Hematopoietic multipotent progenitor cell treated with erythropoietin and hydrocortisone succinate and interleukin-3 and kit ligand, for 8 days (in vitro differentiated cells): ENCODE measurements around the gene PPP1R26.
"Not testable (repeated sequence)": the region's sequence is repeated elsewhere in the genome, so short reads cannot be mapped to it uniquely, and the experiment has no call there.

ENCODE experiments used
- DNase-seq: peaks from one replicate; pipeline ENCODE4 v3.0.0-alpha.2; 2015

PPP1R26 gene

DNA sequence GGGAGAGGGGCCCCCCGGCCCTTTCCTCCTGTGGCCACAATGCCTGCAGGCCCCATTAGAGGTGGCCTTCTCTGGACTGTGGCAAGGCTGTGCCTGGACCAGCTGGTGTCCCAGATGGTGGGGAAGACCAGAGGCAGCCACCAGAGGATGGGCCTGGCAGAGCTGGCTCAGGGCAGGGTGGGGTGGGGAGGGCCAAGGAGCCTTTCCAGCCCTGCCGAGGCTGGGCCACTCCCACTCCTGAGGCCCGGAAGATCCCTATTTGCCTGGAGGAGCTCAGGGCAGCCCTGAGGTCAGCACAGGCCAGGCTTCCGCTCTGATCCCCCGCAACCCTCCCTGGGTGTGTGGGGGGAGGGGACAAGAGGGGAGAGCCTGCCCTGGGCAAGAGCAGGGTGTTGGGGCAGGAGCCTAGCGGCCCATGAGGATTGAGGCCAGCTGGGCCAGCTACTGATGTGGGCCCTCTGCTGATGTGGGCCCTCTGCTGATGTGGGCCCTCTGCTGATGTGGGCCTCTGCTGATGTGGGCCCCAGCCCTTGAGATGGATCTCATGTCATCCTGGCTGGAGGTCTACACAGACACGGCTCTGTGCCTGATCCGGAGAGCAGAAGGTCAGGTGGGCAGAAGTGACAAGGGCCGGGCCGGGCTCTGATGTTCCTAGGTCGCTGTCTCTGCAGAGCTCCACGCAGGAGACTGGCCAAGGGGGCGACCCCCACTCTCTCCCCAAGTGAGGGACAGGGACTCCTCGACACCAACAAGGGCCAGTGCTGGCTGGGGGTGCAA, 26.9 kb downstream of the PPP1R26 start:
- no peak for DNase-seq

DNA sequence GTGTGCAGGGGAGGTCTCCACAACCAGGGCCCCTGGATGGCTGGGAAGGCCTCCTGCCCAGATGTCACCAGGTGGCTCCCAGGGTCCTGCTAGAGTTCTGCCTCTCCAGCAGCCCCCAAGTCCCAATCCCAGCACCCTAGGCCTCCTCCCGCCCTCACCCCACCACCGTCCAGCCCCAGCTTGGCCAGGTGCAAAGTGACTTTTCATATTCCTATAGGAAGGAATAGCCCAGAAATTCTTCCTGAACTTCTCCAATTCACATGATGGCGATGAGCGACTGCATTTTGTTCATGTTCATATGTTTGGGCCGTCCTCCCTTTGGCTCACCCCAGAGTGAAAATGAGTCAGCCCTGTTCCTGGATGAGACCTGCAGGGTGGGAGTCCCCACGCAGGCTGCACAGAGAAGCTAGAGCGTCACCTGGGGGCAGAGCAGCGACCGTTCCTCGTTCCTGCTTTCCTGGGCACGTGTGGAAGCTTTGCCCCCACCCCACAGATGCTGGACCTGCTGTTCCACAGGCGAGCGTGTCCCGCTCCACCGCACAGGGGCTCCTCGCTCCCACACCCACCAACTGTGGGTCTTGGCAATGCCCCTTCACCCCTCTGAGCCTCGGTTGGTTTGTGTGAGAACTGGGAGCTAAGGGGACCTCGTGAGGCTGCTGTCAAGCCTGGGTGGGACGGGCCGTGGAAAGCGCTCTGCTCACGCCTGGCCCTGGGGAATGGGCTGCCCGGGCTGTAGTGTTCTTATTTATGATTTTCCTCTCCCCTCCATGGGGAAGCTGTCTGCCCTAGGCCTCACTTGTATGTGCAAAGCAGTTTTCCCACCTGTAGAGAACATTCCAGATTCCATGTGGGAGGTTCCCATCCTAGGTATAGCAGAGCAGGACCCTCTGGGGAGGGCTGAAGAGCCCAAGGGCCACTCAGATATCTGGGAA, 27.8 kb downstream of the PPP1R26 start:
- no peak for DNase-seq

- DNase-seq: no peak
Observed at GRCh38 chr9:135508211-135508820, 28.7 kb downstream of the PPP1R26 start.

GRCh38 chr9:135509458-135509857, 29.9 kb downstream of the PPP1R26 start:
- no peak for DNase-seq

GRCh38 chr9:135512241-135512603, 32.6 kb downstream of the PPP1R26 start:
- no peak for DNase-seq

DNA sequence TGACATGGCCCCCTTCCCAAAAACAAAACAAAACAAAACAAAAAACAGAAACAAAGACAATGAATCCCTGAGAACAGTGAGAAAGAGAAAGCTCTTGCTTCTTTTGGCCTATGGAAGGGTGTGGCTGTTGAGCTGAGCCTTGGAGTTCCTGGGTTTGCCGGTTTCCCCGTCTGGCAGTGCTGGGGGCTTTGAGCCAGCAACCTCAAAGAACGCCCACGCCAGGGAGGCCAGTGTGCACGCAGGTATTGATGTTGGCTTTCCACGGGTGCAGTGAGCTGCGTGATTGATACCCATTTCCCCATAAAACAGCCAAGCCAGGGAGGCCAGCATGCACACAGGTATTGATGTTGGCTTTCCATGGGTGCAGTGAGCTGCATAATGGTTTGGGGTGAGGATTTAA, 33.3 kb downstream of the PPP1R26 start:
- DNase-seq: no peak

- DNase-seq: no peak
Observed at GRCh38 chr9:135513351-135513846, 33.8 kb downstream of the PPP1R26 start.

- DNase-seq: not testable (repeated sequence)
Observed at GRCh38 chr9:135513906-135514305, 34.3 kb downstream of the PPP1R26 start.

- DNase-seq: no peak
Observed at GRCh38 chr9:135514342-135515082, 34.9 kb downstream of the PPP1R26 start.

DNA sequence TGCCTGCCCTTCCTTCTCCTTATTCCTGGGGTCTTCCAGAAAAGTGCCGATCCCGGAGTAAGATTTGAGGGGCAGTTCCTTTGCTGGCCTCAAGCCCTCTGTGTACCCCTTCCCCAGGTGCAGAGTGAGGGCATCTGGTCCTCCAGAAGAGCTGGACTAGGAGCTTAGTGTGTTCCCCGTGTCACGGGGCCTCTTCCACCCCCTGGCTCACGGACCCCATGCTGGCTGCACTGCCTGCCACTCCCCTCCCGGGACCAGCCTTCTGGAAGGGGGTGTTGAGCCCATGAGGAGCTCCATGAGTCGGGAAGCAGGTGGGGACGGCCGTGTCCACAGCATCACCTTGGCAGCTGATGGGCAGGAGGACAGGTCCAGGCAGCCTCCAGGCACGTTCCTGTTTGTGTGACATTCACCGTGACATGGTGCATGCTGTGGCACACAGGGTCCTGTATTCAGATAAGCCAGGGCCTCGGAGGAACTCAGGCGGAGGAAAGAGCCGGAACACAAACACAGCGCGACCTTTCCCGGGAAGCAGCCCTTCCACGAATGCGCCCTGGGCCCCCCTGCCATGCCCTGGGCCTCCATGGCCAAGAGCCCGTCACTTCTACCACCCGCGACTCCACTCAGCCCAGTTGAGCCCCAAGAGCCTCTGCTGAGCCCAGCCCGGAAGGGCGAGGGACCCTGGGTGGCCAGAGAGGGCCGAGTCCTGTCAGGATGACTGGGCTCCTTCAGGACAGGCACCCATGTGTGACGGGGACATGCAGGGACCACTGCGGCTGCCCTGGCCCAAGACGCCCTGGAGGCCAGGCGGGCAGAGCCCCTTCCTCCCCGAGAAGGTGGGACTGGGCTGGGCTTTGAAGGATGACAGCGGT, 35.7 kb downstream of the PPP1R26 start:
- no peak for DNase-seq

GRCh38 chr9:135516132-135516860, 36.7 kb downstream of the PPP1R26 start:
- DNase-seq: no peak

GRCh38 chr9:135517407-135517822, 37.8 kb downstream of the PPP1R26 start:
- no peak for DNase-seq

- DNase-seq: no peak
Observed at GRCh38 chr9:135519179-135519971, 39.8 kb downstream of the PPP1R26 start.

DNA sequence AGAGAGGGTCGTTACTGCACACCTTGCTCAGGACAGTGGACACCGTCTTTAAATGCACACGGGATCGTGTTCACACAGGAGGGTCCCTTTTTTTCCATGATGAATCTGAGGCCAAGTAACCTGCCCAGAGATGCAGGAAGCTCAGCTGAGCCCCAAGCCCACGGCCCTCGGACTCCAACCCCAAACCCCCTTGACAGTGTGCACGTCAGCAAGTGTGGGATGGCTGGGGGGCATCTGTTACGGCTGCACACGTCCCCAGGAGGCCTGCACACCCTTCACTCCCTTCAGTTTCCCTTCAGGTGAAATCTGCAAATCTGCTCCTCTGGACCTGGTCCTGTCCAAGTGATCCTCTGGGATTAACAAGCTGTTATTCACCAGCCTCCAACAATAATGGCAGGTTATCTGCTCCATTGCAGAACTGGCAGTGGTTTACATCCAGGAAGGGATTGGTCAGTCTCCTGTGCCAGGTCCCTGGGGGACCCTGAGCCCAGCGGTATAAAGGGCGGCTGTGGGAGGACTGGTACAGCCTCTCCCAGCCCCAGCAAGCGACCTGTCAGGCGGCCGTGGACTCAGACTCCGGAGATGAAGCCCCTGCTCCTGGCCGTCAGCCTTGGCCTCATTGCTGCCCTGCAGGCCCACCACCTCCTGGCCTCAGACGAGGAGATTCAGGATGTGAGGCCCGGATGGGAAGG, 41.5 kb downstream of the PPP1R26 start, which contains the start of gene LCN1:
Gene LCN1, plus strand, starts transcription at position 525 of the 692 bp plus-strand sequence. Its CDS starts 58 bp downstream, at position 583.
- DNase-seq: no peak

GRCh38 chr9:135521608-135522095, 42.1 kb downstream of the PPP1R26 start:
- no peak for DNase-seq

DNA sequence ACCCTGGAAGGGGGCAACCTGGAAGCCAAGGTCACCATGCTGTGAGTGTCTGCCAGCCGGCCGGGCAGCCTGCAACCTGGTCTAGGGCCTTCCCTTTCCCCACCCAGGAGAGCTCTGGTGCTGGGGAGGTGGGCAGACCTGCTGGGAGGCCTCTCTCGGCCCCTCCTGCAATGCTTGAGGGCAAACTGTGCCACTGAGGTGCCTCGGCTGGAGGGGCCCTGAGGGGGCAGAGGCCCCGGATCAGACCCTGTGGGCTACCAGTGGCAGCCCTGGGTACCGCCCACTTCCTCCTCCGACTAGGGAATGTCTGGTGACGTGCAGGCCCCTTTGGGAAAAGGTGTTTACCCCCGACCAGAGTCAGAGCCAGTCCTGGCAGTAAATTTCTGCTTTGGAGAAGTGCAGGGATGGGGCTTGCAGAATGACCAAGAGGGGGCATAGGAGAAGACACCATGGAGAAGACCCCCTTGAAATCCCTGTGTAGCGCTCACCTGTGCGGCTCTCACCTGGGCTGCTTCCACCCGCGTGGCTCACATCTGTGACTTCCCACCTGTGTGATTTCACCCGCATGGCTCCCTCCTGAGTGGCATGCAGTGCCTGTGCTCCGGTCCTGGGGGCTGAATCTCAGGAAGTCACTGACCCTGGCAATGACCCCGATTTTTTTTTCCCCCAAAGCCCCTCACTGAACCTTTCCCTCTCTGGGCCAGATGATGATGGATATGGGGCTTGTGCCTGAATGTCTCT, 42.7 kb downstream of the PPP1R26 start:
- DNase-seq: no peak

DNA sequence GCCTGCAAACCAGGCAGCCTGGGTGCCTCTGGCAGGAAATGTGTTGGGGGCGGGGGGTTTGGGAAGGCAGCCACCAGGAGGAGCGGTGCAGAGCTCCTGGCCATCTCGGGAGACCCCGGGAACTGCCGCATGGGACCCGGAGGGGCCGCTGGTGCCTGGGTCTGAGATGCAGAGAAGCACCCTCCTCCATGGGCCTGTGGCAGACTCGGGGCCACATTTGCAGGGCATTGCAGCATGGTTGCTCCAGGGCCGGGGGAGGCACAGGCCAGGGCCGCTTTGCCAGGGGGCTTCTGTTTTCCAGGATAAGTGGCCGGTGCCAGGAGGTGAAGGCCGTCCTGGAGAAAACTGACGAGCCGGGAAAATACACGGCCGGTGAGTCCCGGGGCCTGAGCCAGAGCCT, 43.3 kb downstream of the PPP1R26 start:
- DNase-seq: no peak

- no peak for DNase-seq
Observed at GRCh38 chr9:135523521-135524129, 44.0 kb downstream of the PPP1R26 start.
